Peyer's patch (tissue), 4 donors: Measurements from ENCODE around the gene CDH4. TPM values are rescaled to one million over a fixed set of nuclear protein-coding genes. Genes with fewer than 3 reads are reported as not detected.

Source experiments
- DNase-seq, 3 donors: peaks; one replicate each; pipeline ENCODE4 v3.0.0-alpha.2; 2017 to 2019
- H3K27ac ChIP-seq, 4 donors: fragments of 200-600 bp; sonication (generic); one replicate each; pipeline ENCODE4 v1.5.1; 2016 to 2019
- H3K27me3 ChIP-seq, 2 donors: fragments of 200-600 bp; sonication (generic); one replicate each; pipeline ENCODE4 v1.5.1; 2019
- H3K36me3 ChIP-seq, 3 donors: fragments of 200-600 bp; sonication (generic); one replicate each; pipeline ENCODE4 v1.5.1; 2016 to 2019
- H3K4me1 ChIP-seq, 4 donors: fragments of 200-600 bp; sonication (generic); one replicate each; pipeline ENCODE4 v1.5.1; 2016 to 2019
- H3K4me3 ChIP-seq, 4 donors: fragments of 200-600 bp; sonication (generic); 1 replicate in 3 of 4; 2 replicates in 1 of 4; pipeline ENCODE4 v1.5.1; 2016 to 2019; ENCODE audit warnings: mild to moderate bottlenecking in 1 of 4
- H3K9me3 ChIP-seq, 4 donors: fragments of 200-600 bp; sonication (generic); one replicate each; pipeline ENCODE4 v1.5.1; 2016 to 2019; ENCODE audit warnings: mild to moderate bottlenecking in 1 of 4
- CTCF ChIP-seq, 6 experiments: fragments of 450-650 bp in 4 of 6; fragments of 200-600 bp in 2 of 6; sonication (generic) in 1 of 6; IDR thresholded peaks; one replicate each; pipeline ENCODE4 v1.5.1; 2017 to 2019; ENCODE audit warnings: antibody characterized with exemption in 6 of 6, mild to moderate bottlenecking in 3 of 6, moderate library complexity in 1 of 6
- POLR2A ChIP-seq, 2 donors: fragments of 450-650 bp; IDR thresholded peaks; one replicate each; pipeline ENCODE4 v1.5.1; 2017; ENCODE audit warnings: antibody characterized with exemption in 2 of 2, mild to moderate bottlenecking in 2 of 2, moderate library complexity in 2 of 2
- total RNA-seq, 4 donors: library from RNA; depleted of rRNA; stranded (reverse); fragments of >200 nt; gene quantifications; one replicate each; pipeline ENCODE4 v1.1.0, GENCODE V29; 2016

CDH4 gene
- total RNA-seq, 4 donors from 2014 or later: 0.27 TPM; not detected in 3

GRCh38 chr20:61674688-61675087 is 422.6 kb downstream of the CDH4 start:
- Histone ChIP-seq H3K27ac (no peak overlapping the region), H3K9me3 (no peaks in the 10 kb centered on the region), H3K36me3 (no peaks in the 10 kb centered on the region), H3K27me3 (no peaks in the 10 kb centered on the region), H3K4me1 (no peaks in the 10 kb centered on the region), H3K4me3 (no peak overlapping the region)
- DNase-seq: no peak
- no peak for TF ChIP-seq POLR2A (IDR thresholded peaks at IDR 0.05)
- TF ChIP-seq CTCF (IDR thresholded peaks at IDR 0.05): no peak

- Histone ChIP-seq H3K36me3 (no peaks in the 10 kb centered on the region), H3K27me3 (no peaks in the 10 kb centered on the region), H3K4me3 (no peak overlapping the region), H3K27ac (no peak overlapping the region), H3K4me1 (no peaks in the 10 kb centered on the region), H3K9me3 (no peaks in the 10 kb centered on the region)
- no peak for TF ChIP-seq POLR2A (IDR thresholded peaks at IDR 0.05)
- no peak for TF ChIP-seq CTCF (IDR thresholded peaks at IDR 0.05)
- DNase-seq: no peak
Observed at GRCh38 chr20:61677928-61678327, 425.9 kb downstream of the CDH4 start.

- Histone ChIP-seq H3K4me3 (no peak overlapping the region), H3K27me3 (no peaks in the 10 kb centered on the region), H3K4me1 (no peaks in the 10 kb centered on the region), H3K9me3 (no peaks in the 10 kb centered on the region), H3K27ac (no peak overlapping the region), H3K36me3 (no peaks in the 10 kb centered on the region)
- no peak for DNase-seq
- no peak for TF ChIP-seq POLR2A (IDR thresholded peaks at IDR 0.05)
- TF ChIP-seq CTCF (IDR thresholded peaks at IDR 0.05): no peak
Observed at GRCh38 chr20:61678437-61678836, 426.4 kb downstream of the CDH4 start.

- H3K36me3 ChIP-seq: no peaks in the 10 kb centered on the region
- no peaks in the 10 kb centered on the region for H3K9me3 ChIP-seq
- no peaks in the 10 kb centered on the region for H3K27me3 ChIP-seq
- no peak for TF ChIP-seq POLR2A (IDR thresholded peaks at IDR 0.05)
- no peak for DNase-seq
- H3K4me1 ChIP-seq: no peaks in the 10 kb centered on the region
- no peak overlapping the region for H3K4me3 ChIP-seq
- H3K27ac ChIP-seq: no peak overlapping the region
Observed at GRCh38 chr20:61679473-61679872, 427.4 kb downstream of the CDH4 start.

GRCh38 chr20:61680096-61680495 is 428.0 kb downstream of the CDH4 start:
- no peak overlapping the region for H3K4me3 ChIP-seq
- H3K4me1 ChIP-seq: no peaks in the 10 kb centered on the region
- DNase-seq: no peak

More at GRCh38 chr20:61680096-61680495, 428.0 kb downstream of the CDH4 start:
- Histone ChIP-seq H3K27me3 (no peaks in the 10 kb centered on the region), H3K9me3 (no peaks in the 10 kb centered on the region), H3K27ac (no peak overlapping the region), H3K36me3 (no peaks in the 10 kb centered on the region)
- TF ChIP-seq CTCF (IDR thresholded peaks at IDR 0.05): no peak
- TF ChIP-seq POLR2A (IDR thresholded peaks at IDR 0.05): no peak
